ENCODE results near the gene CNTNAP2. TPM values are rescaled to one million over a fixed set of nuclear protein-coding genes. Genes with fewer than 3 reads are reported as not detected.

The CNTNAP2 gene
- total and polyA plus RNA-seq, 2 of the 4 experiments (the other 2 are of a cell fraction), result not detected

GRCh38 chr7:146702898-146703297, 586.3 kb downstream of the CNTNAP2 start:
- no peak overlapping the region for H3K27ac ChIP-seq (ENCODE audit: insufficient read depth, low read length)
- no peak overlapping the region for H3K56ac ChIP-seq (ENCODE audit: extremely low read depth, insufficient read depth, low read length)
- H4K5ac ChIP-seq (ENCODE audit: low read depth, low read length), result no peak overlapping the region
- no peak overlapping the region for H2BK5ac ChIP-seq (ENCODE audit: low read depth, low read length, poor library complexity, severe bottlenecking)
- H3K23ac ChIP-seq (ENCODE audit: low read depth, low read length), result no peak overlapping the region
- H3K4me3 ChIP-seq (ENCODE audit: insufficient read depth, low read depth, low read length), result no peak overlapping the region
- H3K9me3 ChIP-seq (ENCODE audit: control insufficient read depth, insufficient read depth, low read length), result 0 out of 2 replicates have a peak, but pooled peaks cover 1% of the 10 kb centered on the region
- ChIA-PET POLR2A (ENCODE audit: unreplicated experiment) (no interaction called here), CTCF (no interaction called here)
- no peak overlapping the region for H3K9ac ChIP-seq (ENCODE audit: low read depth, low read length)
- H3K9me1 ChIP-seq (ENCODE audit: insufficient read depth, low read length), result no peaks in the 10 kb centered on the region
- no peak overlapping the region for H2BK20ac ChIP-seq (ENCODE audit: low read depth, low read length)
- dilution Hi-C loops (cut with HindIII; ENCODE audit: low sequenced_read_pairs, unreplicated experiment) (no loop called here), intact Hi-C loops (cut with micrococcal nuclease) (no loop called here), in situ Hi-C loops (cut with MboI; ENCODE audit: low sequenced_read_pairs) (no loop called here)
- no peaks in the 10 kb centered on the region for H3K79me1 ChIP-seq (ENCODE audit: low read depth in 1 of 2, low read length in 2 of 2)
- TF ChIP-seq USF2 (IDR thresholded peaks at IDR 0.05; ENCODE audit: low read depth, low read length) (no peak), MAFK (IDR thresholded peaks at IDR 0.05; ENCODE audit: low read depth, low read length) (peak; percentile 68)
- no peak overlapping the region for H2BK120ac ChIP-seq (ENCODE audit: low read depth, low read length)
- BruUV-seq (replicated peaks), result no TSS peak
- H3K27me3 ChIP-seq (ENCODE audit: control insufficient read depth, insufficient read depth, low read length), result no peaks in the 10 kb centered on the region
- DNase-seq, result no peak
- H4K20me1 ChIP-seq (ENCODE audit: insufficient read depth, low read length), result no peaks in the 10 kb centered on the region
- H2AK5ac ChIP-seq (ENCODE audit: low read depth, low read length), result no peak overlapping the region
- no peaks in the 10 kb centered on the region for H3K36me3 ChIP-seq (ENCODE audit: control insufficient read depth, insufficient read depth, low read length)
- no peak overlapping the region for H3K4me2 ChIP-seq (ENCODE audit: low read depth, low read length)
- H3K18ac ChIP-seq (ENCODE audit: low read depth, low read length), result no peak overlapping the region
- no peak overlapping the region for H4K8ac ChIP-seq (ENCODE audit: low read depth in 2 of 2, low read length in 2 of 2)
- no peak overlapping the region for H4K91ac ChIP-seq (ENCODE audit: insufficient read depth, low read depth, low read length)
- no peaks in the 10 kb centered on the region for H3K4me1 ChIP-seq (ENCODE audit: control insufficient read depth, insufficient read depth, low read length)
- no CpG with 5 or more reads among the region's 1 CpG for WGBS, 2 experiments (ENCODE audit: extremely low coverage in 2 of 2, insufficient read length in 1 of 2)
- no peak for ATAC-seq (ENCODE audit: low read depth)
- H3K14ac ChIP-seq (replicated peaks; ENCODE audit: low read depth, low read length), result no peak overlapping the region
- H2BK15ac ChIP-seq (ENCODE audit: low read depth, low read length), result no peak overlapping the region
- no peak overlapping the region for H2AK9ac ChIP-seq (replicated peaks; ENCODE audit: low read depth, low read length, poor library complexity)
- H3K4ac ChIP-seq (ENCODE audit: low read depth, low read length), result no peak overlapping the region
- no peak overlapping the region for H2AFZ ChIP-seq (replicated peaks; ENCODE audit: low read length, poor library complexity)
